ENCODE measurements around the gene PGAM2. TPM values are rescaled to one million over a fixed set of nuclear protein-coding genes. Genes with fewer than 3 reads are reported as not detected.

The PGAM2 gene
- total RNA-seq, 1 donor from 2014 or later: 2.5 TPM

DNA sequence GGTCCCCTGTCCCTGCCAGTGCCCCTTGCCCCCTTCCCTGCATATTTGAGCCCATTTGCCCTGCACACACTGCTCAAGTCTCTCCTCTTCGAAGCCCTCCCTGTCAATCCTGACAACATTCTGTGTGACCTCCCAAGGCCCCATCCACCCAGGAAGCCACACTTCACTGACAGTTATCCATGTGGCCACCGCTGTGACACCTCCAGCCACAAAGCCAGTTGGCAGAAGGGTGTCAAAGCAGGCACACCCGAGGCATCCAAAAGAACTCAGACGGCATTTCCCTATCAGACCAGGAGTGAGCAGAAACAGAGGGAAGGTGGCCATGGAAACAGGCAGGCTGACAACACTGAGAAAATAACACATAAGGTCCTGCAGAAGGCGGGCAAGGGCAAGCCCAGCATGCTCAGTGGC, 12.3 kb upstream of the PGAM2 start:
- TF ChIP-seq, protein P1, sequence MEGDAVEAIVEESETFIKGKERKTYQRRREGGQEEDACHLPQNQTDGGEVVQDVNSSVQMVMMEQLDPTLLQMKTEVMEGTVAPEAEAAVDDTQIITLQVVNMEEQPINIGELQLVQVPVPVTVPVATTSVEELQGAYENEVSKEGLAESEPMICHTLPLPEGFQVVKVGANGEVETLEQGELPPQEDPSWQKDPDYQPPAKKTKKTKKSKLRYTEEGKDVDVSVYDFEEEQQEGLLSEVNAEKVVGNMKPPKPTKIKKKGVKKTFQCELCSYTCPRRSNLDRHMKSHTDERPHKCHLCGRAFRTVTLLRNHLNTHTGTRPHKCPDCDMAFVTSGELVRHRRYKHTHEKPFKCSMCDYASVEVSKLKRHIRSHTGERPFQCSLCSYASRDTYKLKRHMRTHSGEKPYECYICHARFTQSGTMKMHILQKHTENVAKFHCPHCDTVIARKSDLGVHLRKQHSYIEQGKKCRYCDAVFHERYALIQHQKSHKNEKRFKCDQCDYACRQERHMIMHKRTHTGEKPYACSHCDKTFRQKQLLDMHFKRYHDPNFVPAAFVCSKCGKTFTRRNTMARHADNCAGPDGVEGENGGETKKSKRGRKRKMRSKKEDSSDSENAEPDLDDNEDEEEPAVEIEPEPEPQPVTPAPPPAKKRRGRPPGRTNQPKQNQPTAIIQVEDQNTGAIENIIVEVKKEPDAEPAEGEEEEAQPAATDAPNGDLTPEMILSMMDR (IDR thresholded peaks at IDR 0.05; ENCODE audit: unreplicated experiment): no peak
- H3K36me3 Mint-ChIP-seq (ENCODE audit: insufficient read depth): peaks cover 8% of the 10 kb centered on the region
- H3K9me3 Mint-ChIP-seq (ENCODE audit: low read depth): no peaks in the 10 kb centered on the region
- H3K27ac Mint-ChIP-seq: no peak overlapping the region
- H3K4me1 Mint-ChIP-seq (ENCODE audit: low read depth): peaks cover 9% of the 10 kb centered on the region
- H3K27me3 Mint-ChIP-seq: no peaks in the 10 kb centered on the region
- H3K4me3 Mint-ChIP-seq (ENCODE audit: low read depth): no peak overlapping the region
- no peak for DNase-seq (ENCODE audit: low spot score, unreplicated experiment)

DNA sequence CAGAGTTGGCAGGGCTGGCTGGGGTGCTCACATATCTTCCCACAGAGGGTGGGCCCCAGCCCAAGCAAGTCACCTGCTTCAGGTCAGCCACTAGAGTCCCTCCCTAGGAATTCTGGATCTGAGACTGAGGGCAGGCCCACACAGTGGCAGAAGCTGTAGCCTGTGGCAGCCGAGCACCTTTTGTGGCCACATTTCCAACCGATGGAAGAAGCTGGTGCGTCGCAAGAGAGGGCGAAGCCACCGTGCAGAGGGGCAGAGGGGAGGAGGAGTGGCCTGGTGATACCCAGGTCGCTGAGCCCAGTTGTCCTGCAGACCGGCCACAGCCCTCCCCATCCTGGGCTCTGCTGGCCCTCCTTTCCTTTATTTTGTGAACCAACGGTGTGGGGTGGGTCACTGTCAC, 11.7 kb upstream of the PGAM2 start:
- peaks cover 10% of the 10 kb centered on the region for H3K36me3 Mint-ChIP-seq (ENCODE audit: insufficient read depth)
- TF ChIP-seq, protein P1 (IDR thresholded peaks at IDR 0.05; ENCODE audit: unreplicated experiment): no peak
- no peak overlapping the region for H3K4me3 Mint-ChIP-seq (ENCODE audit: low read depth)
- DNase-seq (ENCODE audit: low spot score, unreplicated experiment): no peak
- H3K9me3 Mint-ChIP-seq (ENCODE audit: low read depth): no peaks in the 10 kb centered on the region
- no peak overlapping the region for H3K27ac Mint-ChIP-seq
- H3K4me1 Mint-ChIP-seq (ENCODE audit: low read depth): peaks cover 9% of the 10 kb centered on the region
- H3K27me3 Mint-ChIP-seq: no peaks in the 10 kb centered on the region

DNA sequence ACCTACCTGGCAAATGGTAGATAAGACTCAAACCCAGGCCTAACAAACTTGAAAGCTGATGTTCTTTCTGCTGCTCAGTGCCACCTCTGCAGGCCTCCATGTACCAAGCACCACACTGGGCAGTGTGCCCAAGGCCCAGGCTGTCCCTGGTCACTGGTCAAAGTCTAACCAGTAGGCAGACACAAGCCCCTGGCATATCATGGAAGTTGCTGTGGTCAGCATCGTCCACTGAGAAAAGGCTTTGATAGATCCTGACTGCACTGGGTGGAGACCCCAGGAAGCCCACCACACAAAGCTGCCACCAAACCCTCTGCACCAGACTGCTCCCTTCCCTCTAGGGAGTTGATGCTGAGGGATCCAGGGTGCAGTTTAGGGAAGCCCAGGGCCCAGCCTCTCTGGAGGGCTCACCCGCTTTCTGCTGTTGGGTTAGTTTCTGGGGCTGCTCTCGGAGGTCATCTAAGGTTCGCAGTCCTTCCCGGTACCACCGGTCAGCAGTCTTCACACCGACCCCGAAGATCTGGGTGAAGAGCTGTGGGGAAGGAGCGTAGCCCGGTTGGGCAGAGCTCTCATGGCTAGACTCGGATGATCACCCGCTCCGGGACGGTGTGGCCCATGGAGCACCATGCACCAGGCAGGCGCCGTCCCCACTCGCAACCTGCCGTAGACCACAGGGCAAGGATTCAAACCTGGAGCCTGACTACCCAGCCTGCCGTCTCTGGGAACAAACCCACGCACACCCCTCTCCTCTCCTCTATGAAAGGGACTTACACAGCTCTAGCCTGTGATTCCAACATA, 10.9 kb upstream of the PGAM2 start:
- Mint-ChIP-seq H3K36me3 (ENCODE audit: insufficient read depth) (peaks cover 10% of the 10 kb centered on the region), H3K27ac (no peak overlapping the region), H3K27me3 (no peaks in the 10 kb centered on the region), H3K4me1 (ENCODE audit: low read depth) (peaks cover 5% of the 10 kb centered on the region), H3K4me3 (ENCODE audit: low read depth) (no peak overlapping the region), H3K9me3 (ENCODE audit: low read depth) (no peaks in the 10 kb centered on the region)
- TF ChIP-seq, protein P1 (IDR thresholded peaks at IDR 0.05; ENCODE audit: unreplicated experiment): no peak
- no peak for DNase-seq (ENCODE audit: low spot score, unreplicated experiment)

DNA sequence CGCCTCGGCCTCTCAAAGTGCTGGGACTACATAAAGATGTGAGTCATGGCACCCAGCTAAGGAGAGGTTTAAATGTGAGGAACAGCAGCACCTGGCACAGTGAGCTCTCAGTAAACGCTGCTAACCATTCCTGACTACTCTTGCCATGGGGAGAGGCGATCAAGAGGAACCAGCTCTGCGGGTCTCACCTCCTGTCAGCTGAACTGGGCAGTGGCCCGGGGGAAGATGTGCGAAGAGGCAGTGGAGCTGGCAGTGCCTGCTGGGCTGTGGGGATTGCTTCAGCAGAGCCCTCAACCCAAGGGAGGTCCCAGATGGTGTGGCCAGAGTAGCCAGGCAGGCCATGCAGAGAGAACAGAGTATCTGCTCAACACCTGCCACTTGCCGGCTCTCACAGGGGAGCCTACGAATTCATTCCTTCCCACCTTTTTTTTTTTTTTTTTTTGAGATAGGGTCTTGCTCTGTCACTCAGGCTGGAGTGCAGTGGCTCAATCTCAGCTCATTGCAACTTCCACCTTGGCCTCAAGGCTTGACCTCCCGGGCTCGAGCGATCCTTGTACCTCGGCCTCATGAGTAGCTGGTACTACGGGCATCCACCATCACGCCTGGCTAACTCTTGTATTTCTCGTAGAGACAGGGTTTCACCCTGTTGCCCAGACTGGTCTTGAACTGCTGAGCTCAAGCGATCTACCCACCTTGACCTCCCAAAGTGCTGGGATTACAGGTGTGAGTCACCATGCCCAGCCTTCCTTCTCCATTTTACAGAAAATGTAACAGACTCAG, 10.1 kb upstream of the PGAM2 start:
- no peak for DNase-seq (ENCODE audit: low spot score, unreplicated experiment)
- H3K27me3 Mint-ChIP-seq: no peaks in the 10 kb centered on the region
- H3K36me3 Mint-ChIP-seq (ENCODE audit: insufficient read depth): peaks cover 8% of the 10 kb centered on the region
- TF ChIP-seq, protein P1 (IDR thresholded peaks at IDR 0.05; ENCODE audit: unreplicated experiment): no peak
- no peaks in the 10 kb centered on the region for H3K9me3 Mint-ChIP-seq (ENCODE audit: low read depth)
- no peak overlapping the region for H3K27ac Mint-ChIP-seq
- H3K4me1 Mint-ChIP-seq (ENCODE audit: low read depth): no peaks in the 10 kb centered on the region
- H3K4me3 Mint-ChIP-seq (ENCODE audit: low read depth): no peak overlapping the region

DNA sequence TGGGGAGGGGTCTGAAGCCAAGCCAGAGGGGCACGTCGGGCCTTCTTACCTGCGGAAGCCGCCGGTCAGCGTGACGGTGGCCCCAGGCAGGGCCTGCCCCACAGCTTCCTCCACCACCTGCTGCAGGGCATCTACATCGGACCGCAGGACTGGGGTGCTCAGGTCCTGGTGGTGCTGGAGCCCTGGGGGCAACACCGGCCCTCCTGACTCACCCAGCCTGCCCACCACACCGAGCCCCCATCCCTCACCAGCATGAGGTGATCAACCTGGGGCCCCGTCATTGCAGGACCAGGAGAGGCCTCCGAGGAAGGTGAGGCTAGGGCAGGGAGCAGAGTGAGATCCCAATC, 9.0 kb upstream of the PGAM2 start:
- Mint-ChIP-seq H3K36me3 (ENCODE audit: insufficient read depth) (peaks cover 8% of the 10 kb centered on the region), H3K4me3 (ENCODE audit: low read depth) (no peak overlapping the region), H3K9me3 (ENCODE audit: low read depth) (no peaks in the 10 kb centered on the region), H3K27ac (no peak overlapping the region), H3K27me3 (no peaks in the 10 kb centered on the region), H3K4me1 (ENCODE audit: low read depth) (no peaks in the 10 kb centered on the region)
- TF ChIP-seq, protein P1 (IDR thresholded peaks at IDR 0.05; ENCODE audit: unreplicated experiment): no peak
- DNase-seq (ENCODE audit: low spot score, unreplicated experiment): no peak
